Smooth muscle cell of trachea (primary cell): ENCODE results near the gene EOLA1. TPM values are rescaled to one million over a fixed set of nuclear protein-coding genes. Genes with fewer than 3 reads are reported as not detected.

ENCODE experiments used
- total RNA-seq: library from RNA; depleted of rRNA; stranded (reverse); fragments of >200 nt; gene quantifications from 2 replicates; pipeline ENCODE4 v1.2.1, GENCODE V29; 2014

EOLA1 gene
- total RNA-seq = 16.2 and 20.9 TPM in 2 replicates

DNA sequence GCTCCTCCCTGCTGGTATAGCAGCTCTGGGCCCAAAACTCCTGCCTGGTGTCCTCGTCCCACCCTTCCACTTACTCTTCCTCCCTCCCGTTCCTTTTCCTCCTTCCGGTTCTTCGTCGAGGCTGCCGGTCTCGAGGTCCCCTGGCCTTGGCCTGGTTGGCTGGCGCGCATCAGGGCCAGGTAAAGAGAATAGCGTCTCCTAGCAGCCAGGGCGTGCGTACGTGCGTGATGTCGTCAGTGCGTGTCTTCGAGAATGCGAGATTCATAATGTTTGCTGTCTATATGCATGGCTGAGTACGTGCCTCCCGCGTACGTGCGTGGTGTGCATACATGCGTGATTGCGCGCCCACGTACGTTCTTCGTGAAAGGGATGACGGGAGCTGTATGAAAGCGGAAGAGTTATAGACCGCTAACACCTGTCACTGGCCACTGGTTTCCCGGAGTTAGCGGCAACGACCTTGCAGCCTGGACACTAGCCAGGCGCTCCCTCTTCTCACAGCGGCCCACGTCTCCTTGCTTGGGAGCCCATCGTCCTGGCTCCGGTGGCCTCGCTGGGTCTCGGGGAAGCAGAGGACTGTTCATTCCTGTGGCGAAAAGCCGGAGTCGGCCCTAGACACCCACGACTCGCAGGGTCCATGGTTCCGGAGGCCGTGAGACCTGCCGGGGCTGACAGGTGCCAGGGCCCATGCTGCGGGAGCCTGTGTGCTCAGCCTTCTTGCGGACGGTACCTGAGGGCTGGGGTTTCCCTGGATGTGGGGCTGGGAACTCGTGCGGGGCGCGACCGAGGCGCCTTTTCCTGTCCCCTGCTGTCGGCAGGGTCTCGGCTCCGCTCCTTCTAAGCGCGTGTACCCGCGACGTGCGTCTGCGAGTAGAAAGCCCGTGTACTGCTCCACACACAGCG lies at the start of gene EOLA1:
EOLA1 (plus strand) TSS at position 392 of the 900 bp plus-strand sequence. CDS start 4,619 bp downstream, outside the sequence.

DNA sequence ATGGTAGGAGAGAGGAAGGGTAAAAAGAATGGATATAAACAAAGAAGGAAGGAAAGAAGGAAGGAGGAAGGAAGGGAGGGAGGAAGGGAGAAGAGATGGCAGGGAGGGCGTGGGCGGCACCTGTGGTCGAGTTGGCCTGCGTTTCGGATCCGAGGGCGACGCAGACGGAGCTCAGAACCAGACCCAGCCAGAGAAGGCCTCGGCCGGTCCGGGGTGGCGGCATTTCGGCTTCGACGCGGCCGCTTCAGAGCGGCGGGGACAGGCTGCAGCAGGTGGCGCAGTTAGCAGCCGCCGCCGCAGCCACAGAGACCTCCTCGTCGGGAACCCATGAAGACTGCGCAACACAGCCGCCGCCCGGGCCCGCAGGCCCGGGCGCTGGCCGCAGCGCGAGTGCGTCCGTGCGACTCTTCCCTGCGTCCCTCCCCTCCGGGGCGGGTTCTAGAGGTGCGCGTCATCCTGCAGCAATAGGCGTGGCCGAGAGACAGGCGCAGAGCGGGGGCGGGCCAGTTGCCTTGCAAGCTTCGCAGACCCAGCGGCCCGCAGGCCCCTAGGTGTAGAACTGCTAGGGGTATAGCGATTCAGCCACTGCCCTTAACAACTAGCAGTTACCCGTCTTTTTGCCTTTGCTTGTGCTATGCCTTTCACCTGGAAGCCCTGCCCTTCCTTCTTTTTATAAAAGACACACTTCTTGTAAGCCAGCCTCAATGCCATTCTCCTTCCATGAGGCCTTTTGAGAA lies 35.7 kb upstream of the EOLA1 start, which contains the start of gene IDS:
IDS (minus strand) TSS at position 392 of the 737 bp plus-strand sequence; CDS start at position 223, 169 bp downstream.

DNA sequence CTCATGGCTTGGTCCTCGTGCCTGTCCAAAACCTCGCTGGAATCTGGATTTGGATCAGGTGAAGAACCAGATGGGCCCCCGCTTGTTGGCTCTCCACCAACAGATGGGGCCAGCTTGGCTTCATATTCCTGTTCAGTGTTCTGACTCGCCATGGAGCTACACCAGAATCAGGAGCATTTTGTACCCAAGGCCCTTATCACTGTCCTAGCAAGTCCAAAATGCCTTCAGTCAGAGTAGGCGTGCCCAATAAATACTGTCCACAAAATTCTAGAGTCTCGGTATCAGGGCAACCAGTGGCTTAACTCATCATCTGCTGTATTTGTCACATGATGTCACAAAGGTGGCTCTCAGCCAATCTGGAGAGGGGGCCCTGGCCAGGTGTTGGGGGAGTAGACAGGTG lies 8.9 kb downstream of the EOLA1 start, which contains the start of gene HSFX3:
HSFX3 (minus strand) TSS at position 224 of the 400 bp plus-strand sequence; CDS start at position 152, 72 bp downstream.

DNA sequence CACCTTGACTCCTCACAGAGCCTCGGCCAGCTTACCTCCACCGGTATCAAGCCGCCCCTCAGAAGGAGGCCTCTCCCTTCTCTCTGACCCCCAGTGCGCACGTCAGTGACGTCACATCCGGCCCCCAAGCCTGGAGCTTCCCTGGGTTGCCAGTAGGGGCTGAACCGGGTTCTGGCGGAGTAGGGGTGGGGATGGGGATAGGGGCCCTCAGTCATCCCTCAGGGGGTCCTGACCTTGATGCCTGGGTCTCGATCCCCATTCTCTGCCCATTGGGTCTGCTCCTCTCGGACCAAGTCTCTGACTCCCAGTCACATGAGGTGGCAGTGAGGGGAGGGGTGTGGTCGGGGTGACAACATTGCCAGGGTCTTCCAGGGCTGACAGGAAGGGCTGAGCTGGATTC lies 46.5 kb downstream of the EOLA1 start, which contains the start of gene MAGEA9B:
MAGEA9B (minus strand) TSS at position 101 of the 400 bp plus-strand sequence. CDS start 4,280 bp downstream, outside the sequence.

DNA sequence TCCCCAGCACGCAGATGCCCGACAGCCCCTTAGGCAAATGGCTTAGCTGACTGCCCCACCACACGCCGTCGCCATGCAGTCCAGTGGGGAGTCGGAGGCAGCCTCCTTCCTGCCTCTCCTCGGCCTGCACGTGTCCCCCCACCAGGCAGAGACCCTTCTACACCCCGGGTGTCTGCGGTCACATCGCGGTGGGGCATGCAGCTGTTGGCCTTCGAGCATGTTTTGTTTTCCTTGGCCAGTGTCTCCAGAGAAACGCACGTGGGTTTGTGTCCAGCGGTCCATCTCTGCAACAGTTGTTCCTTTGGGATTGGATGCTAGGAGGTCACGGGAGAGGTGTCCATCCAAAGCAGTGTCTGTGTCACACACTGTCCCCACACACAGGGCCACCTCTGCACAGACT lies 54.4 kb downstream of the EOLA1 start, which contains the start of gene HSFX2:
HSFX2 (minus strand) TSS at position 101 of the 400 bp plus-strand sequence. CDS start 614 bp downstream, outside the sequence.

Other genes with a start within 250 kb of the EOLA1 start
- gene IDS, start 35.7 kb upstream of the EOLA1 start, total RNA-seq = 32.1 and 58.4 TPM in 2 replicates
- gene HSFX3, start 8.9 kb downstream of the EOLA1 start, total RNA-seq = not detected in 2 replicates
- not detected in 2 replicates for gene MAGEA9B, start 46.4 kb downstream of the EOLA1 start, total RNA-seq
- not detected in 2 replicates for gene HSFX2, start 54.3 kb downstream of the EOLA1 start, total RNA-seq
- 16.4 and 17.7 TPM in 2 replicates for gene TMEM185A, start 90.8 kb downstream of the EOLA1 start, total RNA-seq
- under 0.01 TPM in 1 of 2 replicates, not detected in the other for gene MAGEA11, start 171.0 kb downstream of the EOLA1 start, total RNA-seq
- 0.87 and 2.0 TPM in 2 replicates for gene HSFX1, start 233.1 kb downstream of the EOLA1 start, total RNA-seq
- not detected in 2 replicates for gene MAGEA9, start 240.9 kb downstream of the EOLA1 start, total RNA-seq